ENCODE measurements around the gene PDPN.
A peak's percentile ranks its signal among the peaks of the same experiment; 100 is the strongest.

PDPN gene

GRCh38 chr1:13573586-13573985 lies 10.0 kb upstream of the PDPN start:
- DNase-seq (ENCODE audit: low read depth, low spot score), result no peak

GRCh38 chr1:13576926-13577325 lies 6.7 kb upstream of the PDPN start:
- DNase-seq (ENCODE audit: low read depth, low spot score), result no peak
- H3K27ac ChIP-seq, result no peak overlapping the region

More at GRCh38 chr1:13573586-13573985, 10.0 kb upstream of the PDPN start:
- no peak overlapping the region for H3K27ac ChIP-seq

GRCh38 chr1:13577846-13578245 lies 5.8 kb upstream of the PDPN start:
- DNase-seq (ENCODE audit: low read depth, low spot score), result no peak

GRCh38 chr1:13581446-13581845 lies 2.2 kb upstream of the PDPN start:
- DNase-seq (ENCODE audit: low read depth, low spot score), result no peak
- H3K27ac ChIP-seq, result no peak overlapping the region

More at GRCh38 chr1:13577846-13578245, 5.8 kb upstream of the PDPN start:
- H3K27ac ChIP-seq, result no peak overlapping the region

- H3K27ac ChIP-seq, result no peak overlapping the region
- no peak for DNase-seq (ENCODE audit: low read depth, low spot score)
These were observed 754 bp upstream of the PDPN start for GRCh38 chr1:13582713-13583443.

- no peak for DNase-seq (ENCODE audit: low read depth, low spot score)
These were observed 547 bp downstream of the PDPN start for GRCh38 chr1:13583966-13584791.

GRCh38 chr1:13584876-13585611 lies 1.4 kb downstream of the PDPN start:
- DNase-seq (ENCODE audit: low read depth, low spot score), result no peak
- H3K27ac ChIP-seq, result peak overlapping the region; percentile 77

More at GRCh38 chr1:13583966-13584791, 547 bp downstream of the PDPN start:
- H3K27ac ChIP-seq, result peak overlapping the region; percentile 74

GRCh38 chr1:13585612-13585991 lies 2.0 kb downstream of the PDPN start:
- peak overlapping the region; percentile 77 for H3K27ac ChIP-seq
- no peak for DNase-seq (ENCODE audit: low read depth, low spot score)

GRCh38 chr1:13586001-13586400 lies 2.4 kb downstream of the PDPN start:
- peak overlapping the region; percentile 77 for H3K27ac ChIP-seq
- no peak for DNase-seq (ENCODE audit: low read depth, low spot score)

- no peak for DNase-seq (ENCODE audit: low read depth, low spot score)
- peak overlapping the region; percentile 77 for H3K27ac ChIP-seq
These were observed 3.8 kb downstream of the PDPN start for GRCh38 chr1:13587256-13588030.

- DNase-seq (ENCODE audit: low read depth, low spot score), result no peak
- peak overlapping the region; percentile 77 for H3K27ac ChIP-seq
These were observed 5.5 kb downstream of the PDPN start for GRCh38 chr1:13588946-13589796.

GRCh38 chr1:13590486-13590885 lies 6.9 kb downstream of the PDPN start:
- no peak for DNase-seq (ENCODE audit: low read depth, low spot score)
- peak overlapping the region; percentile 77 for H3K27ac ChIP-seq

GRCh38 chr1:13593511-13594131 lies 10.0 kb downstream of the PDPN start:
- peak; percentile 69 for DNase-seq (ENCODE audit: low read depth, low spot score)
- peak overlapping the region; percentile 85 for H3K27ac ChIP-seq

- no peak for DNase-seq (ENCODE audit: low read depth, low spot score)
- no peak overlapping the region for H3K27ac ChIP-seq
These were observed 11.8 kb downstream of the PDPN start for GRCh38 chr1:13595411-13595810.

GRCh38 chr1:13597166-13597565 lies 13.5 kb downstream of the PDPN start:
- DNase-seq (ENCODE audit: low read depth, low spot score), result no peak

GRCh38 chr1:13600762-13601453 lies 17.3 kb downstream of the PDPN start:
- DNase-seq (ENCODE audit: low read depth, low spot score), result no peak
- H3K27ac ChIP-seq, result no peak overlapping the region

More at GRCh38 chr1:13597166-13597565, 13.5 kb downstream of the PDPN start:
- H3K27ac ChIP-seq, result no peak overlapping the region

- DNase-seq (ENCODE audit: low read depth, low spot score), result no peak
These were observed 20.5 kb downstream of the PDPN start for GRCh38 chr1:13604176-13604575.

GRCh38 chr1:13604721-13605120 lies 21.1 kb downstream of the PDPN start:
- H3K27ac ChIP-seq, result no peak overlapping the region
- no peak for DNase-seq (ENCODE audit: low read depth, low spot score)

More at GRCh38 chr1:13604176-13604575, 20.5 kb downstream of the PDPN start:
- H3K27ac ChIP-seq, result no peak overlapping the region
